ENCODE measurements around the gene PAN3. TPM values are rescaled to one million over a fixed set of nuclear protein-coding genes. Genes with fewer than 3 reads are reported as not detected.

Gene PAN3
- total and polyA plus RNA-seq, 2 of the 8 experiments (the other 6 are each of a cell fraction or from before 2014, with no cell fraction given), result 12.7 to 39.3 TPM

DNA sequence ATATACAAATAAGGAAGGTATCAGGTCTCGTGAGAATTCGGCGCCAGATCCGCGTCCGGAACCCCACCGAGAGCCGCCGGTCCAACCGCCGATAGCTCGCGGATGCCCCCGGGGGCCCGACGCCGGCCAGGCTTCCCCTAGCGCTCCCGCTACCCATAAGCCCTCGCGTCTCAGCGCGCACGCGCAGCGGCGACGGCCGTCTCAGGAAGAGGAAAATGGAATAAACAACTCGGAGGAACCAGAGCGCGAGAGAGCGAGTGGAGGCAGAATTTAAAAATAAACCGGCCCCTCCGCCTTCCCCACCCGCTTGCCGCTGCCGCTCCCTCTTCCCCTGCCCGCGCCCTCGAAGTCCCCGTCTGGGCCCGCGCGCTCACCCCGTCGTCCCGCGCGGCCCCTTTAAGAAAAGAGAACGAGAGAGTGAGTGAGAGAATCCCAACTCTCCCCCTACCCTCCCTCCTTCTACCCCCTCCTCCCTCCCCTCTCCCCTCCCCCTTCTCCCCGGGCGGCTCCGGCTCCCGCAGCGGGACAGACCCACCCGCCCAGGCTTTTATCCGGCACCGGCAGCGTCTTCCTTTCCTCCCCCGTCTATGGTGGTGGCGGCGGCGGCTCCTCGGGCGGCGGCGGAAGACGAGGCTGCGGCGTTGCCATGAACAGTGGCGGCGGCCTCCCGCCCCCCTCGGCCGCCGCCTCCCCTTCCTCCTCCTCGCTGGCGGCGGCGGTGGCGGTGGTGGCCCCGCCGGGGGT is at the start of gene PAN3 (continued):
- TF ChIP-seq CTBP2 (IDR thresholded peaks at IDR 0.05; ENCODE audit: borderline replicate concordance, insufficient read depth, insufficient read length, low read length) (no peak), KDM1A (IDR thresholded peaks at IDR 0.05; ENCODE audit: borderline replicate concordance, low read length) (peak; percentile 70), TAF1 (IDR thresholded peaks at IDR 0.05; ENCODE audit: low read depth, low read length) (peak; percentile 85), POLR2AphosphoS5 (IDR thresholded peaks at IDR 0.05; ENCODE audit: low read depth, low read length) (peak; percentile 60; the same call in 1 of the 2 replicates), RAD21 (IDR thresholded peaks at IDR 0.05 in 1 of 2, conservative IDR thresholded peaks at IDR 0.05 in 1 of 2; ENCODE audit: low read depth in 2 of 2, low read length in 2 of 2) (peak; percentile 27 to 35; a peak in 2 of 4 replicates), ASH2L (IDR thresholded peaks at IDR 0.05; ENCODE audit: low read length) (peak; percentile 90), EGR1 (IDR thresholded peaks at IDR 0.05; ENCODE audit: borderline replicate concordance, low read depth, low read length) (peak; percentile 48; the same call in 1 of the 2 replicates), TAF7 (optimal IDR thresholded peaks at IDR 0.05; ENCODE audit: borderline replicate concordance, low read depth, low read length) (peak; percentile 46), POLR2A (IDR thresholded peaks at IDR 0.05; ENCODE audit: control extremely low read depth in 1 of 2, low read depth in 2 of 2, low read length in 2 of 2) (peak; percentile 69 to 87), EP300 (IDR thresholded peaks at IDR 0.05; ENCODE audit: borderline replicate concordance in 1 of 2, low read depth in 2 of 2, low read length in 2 of 2) (peak in 1 of 2 experiments; percentile 14; a peak in 1 of 3 replicates), SP2 (IDR thresholded peaks at IDR 0.05; ENCODE audit: low read length) (no peak), RFX5 (IDR thresholded peaks at IDR 0.05; ENCODE audit: borderline replicate concordance, low read depth, low read length) (no peak)
- TF ChIP-seq, protein P1, sequence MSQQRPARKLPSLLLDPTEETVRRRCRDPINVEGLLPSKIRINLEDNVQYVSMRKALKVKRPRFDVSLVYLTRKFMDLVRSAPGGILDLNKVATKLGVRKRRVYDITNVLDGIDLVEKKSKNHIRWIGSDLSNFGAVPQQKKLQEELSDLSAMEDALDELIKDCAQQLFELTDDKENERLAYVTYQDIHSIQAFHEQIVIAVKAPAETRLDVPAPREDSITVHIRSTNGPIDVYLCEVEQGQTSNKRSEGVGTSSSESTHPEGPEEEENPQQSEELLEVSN (IDR thresholded peaks at IDR 0.05), result peak; percentile 47; the same call in 1 of the 2 replicates
- TF ChIP-seq, protein P2, sequence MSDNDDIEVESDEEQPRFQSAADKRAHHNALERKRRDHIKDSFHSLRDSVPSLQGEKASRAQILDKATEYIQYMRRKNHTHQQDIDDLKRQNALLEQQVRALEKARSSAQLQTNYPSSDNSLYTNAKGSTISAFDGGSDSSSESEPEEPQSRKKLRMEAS (IDR thresholded peaks at IDR 0.05), result peak; percentile 45; the same call in 1 of the 2 replicates
